Kidney capillary endothelial cell (primary cell): Measurements from ENCODE around the gene KRTAP9-3.
"Not testable (repeated sequence)": the region's sequence is repeated elsewhere in the genome, so short reads cannot be mapped to it uniquely, and the experiment has no call there.

Experiments
- DNase-seq: peaks from one replicate; pipeline ENCODE4 v3.0.0-alpha.2; 2018; ENCODE audit warnings: low spot score

Gene KRTAP9-3

DNA sequence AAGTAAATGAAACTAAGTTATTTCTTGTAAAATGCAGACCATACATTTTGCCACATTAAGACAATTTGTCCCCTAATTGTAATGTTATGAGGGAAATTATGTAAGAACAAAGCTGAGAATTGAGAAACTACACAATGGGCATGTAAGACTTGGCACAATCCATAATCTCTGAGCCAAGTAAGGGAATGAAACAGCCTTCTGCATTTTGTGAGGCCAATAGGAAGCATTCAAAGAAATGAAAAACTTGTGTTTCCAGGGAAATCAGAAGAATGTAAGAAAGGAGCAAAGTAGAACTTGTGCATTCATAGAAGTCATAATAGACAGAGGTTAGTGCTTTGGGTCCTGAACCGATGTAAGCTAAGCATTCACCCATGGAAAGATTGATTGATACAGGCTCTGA is 19.0 kb downstream of the KRTAP9-3 start:
- no peak for DNase-seq

- no peak for DNase-seq
Observed at GRCh38 chr17:41254861-41255260, 22.6 kb downstream of the KRTAP9-3 start.

DNA sequence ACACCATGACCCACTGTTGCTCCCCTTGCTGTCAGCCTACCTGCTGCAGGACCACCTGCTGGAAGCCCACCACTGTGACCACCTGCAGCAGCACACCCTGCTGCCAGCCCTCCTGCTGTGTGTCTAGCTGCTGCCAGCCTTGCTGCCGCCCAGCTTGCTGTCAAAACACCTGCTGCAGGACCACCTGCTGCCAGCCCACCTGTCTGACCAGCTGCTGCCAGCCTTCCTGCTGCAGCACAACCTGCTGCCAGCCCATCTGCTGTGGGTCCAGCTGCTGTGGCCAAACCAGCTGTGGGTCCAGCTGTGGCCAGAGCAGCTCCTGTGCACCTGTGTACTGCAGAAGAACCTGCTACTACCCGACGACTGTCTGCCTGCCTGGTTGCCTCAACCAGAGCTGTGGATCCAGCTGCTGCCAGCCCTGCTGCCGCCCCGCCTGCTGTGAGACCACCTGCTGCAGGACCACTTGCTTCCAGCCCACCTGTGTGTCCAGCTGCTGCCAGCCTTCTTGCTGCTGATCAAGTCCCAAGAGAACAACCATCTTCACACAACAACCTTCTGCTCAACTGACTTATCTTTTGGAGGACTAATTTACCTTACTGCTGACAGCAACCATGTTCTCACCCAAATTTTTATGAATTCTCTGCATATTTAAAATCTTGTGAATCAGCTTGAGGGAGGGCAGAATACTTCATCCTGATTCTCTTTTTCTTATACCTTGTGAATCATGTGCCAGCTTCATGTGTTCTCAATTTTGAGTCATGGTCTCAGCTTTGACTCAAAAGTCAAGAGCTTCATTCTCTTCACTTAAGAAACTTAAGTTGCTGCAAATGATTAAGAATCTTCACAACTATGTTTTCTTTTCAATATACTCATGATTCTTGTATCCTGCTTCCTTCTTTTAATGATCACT is 23.4 kb downstream of the KRTAP9-3 start, which contains the start of gene KRTAP9-9:
Gene KRTAP9-9 (plus strand): TSS at position 4 of the 910 bp plus-strand sequence.
- not testable (repeated sequence) for DNase-seq

- no peak for DNase-seq
Observed at GRCh38 chr17:41256291-41256685, 24.0 kb downstream of the KRTAP9-3 start.

GRCh38 chr17:41258406-41258805 is 26.2 kb downstream of the KRTAP9-3 start:
- no peak for DNase-seq

- DNase-seq: no peak
Observed at GRCh38 chr17:41263212-41263611, 31.0 kb downstream of the KRTAP9-3 start.

- DNase-seq: no peak
Observed at GRCh38 chr17:41264599-41264998, 32.4 kb downstream of the KRTAP9-3 start.

DNA sequence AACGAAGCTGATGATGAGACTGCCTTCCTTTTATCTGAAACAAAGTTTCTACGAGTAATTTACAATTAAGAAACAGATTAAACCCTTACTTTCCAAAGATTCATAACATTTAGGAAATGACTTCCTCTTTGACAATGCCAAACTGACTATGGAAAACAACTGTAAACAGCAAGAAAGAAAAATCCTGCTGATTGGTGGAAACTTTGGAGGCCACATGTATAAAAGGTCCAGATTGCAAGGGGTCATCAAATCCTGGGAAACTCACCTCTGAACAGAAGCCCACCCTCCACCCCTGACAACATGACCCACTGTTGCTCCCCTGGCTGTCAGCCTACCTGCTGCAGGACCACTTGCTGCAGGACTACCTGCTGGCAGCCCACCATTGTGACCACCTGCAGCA is 32.8 kb downstream of the KRTAP9-3 start, which contains the start of gene KRTAP9-6:
Gene KRTAP9-6 (plus strand): TSS at position 301 of the 400 bp plus-strand sequence. CDS start 0 bp downstream, at position 301.
- DNase-seq: no peak

- no peak for DNase-seq
Observed at GRCh38 chr17:41267711-41268110, 35.5 kb downstream of the KRTAP9-3 start.

DNA sequence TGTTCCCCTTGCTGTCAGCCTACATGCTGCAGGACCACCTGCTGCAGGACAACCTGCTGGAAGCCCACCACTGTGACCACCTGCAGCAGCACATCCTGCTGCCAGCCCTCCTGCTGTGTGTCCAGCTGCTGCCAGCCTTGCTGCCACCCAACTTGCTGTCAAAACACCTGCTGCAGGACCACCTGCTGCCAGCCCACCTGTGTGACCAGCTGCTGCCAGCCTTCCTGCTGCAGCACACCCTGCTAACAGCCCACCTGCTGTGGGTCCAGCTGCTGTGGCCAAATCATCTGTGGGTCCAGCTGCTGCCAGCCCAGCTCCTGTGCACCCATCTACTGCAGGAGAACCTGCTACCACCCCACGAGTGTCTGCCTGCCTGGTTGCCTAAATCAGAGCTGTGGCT is 39.1 kb downstream of the KRTAP9-3 start:
- DNase-seq: not testable (repeated sequence)

DNA sequence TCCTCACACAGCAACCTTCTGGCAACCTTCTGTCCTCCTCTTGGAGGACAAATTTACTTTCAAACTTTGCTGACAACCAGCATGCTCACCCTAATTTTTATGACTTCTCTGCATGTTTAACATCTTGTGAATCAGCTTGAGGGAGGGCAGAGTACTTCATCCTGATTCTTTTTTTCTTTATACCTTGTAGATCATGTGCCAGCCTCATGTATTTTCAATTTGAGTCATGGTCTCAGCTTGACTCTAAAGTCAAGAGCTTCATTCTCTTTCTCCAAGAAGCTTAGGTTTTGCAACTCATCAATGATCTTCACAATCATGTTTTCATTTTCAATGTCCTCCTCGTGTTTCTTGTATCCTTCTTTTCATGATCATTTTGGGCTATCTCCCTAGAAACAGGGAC is 39.6 kb downstream of the KRTAP9-3 start:
- no peak for DNase-seq

- not testable (repeated sequence) for DNase-seq
Observed at GRCh38 chr17:41275648-41276190, 43.5 kb downstream of the KRTAP9-3 start, which contains the start of gene KRTAP9-7. TSS of gene KRTAP9-7 (plus strand) at chr17:41275698. CDS start at chr17:41275698, 0 bp downstream.

GRCh38 chr17:41278176-41278955 is 46.1 kb downstream of the KRTAP9-3 start:
- DNase-seq: no peak
